ENCODE measurements around the gene NTF3. TPM values are rescaled to one million over a fixed set of nuclear protein-coding genes. Genes with fewer than 3 reads are reported as not detected.

NTF3 gene
- total RNA-seq, 1 experiment from 2014 or later, result not detected

DNA sequence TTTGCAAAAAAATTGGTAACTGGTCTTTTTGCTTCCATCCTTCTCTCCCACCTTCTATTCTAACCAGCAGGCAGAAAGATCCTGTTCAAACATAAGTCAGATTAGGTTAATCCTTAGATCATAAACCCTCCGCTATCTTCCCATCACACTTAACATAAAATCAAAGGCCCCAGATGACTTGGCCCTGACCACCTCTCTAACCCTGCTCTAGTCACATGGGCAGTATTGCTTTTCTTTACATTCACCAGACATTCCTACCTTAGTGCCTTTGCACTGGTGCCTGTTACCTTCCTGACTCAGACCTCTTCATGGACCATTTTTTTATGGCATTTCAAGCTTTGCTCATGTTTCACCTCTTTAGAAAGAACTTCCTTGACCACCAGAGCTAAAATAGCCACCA is 83.5 kb downstream of the NTF3 start:
- DNase-seq, result no peak
- no peak overlapping the region for H3K4me2 ChIP-seq (ENCODE audit: low read depth, low read length, poor library complexity, severe bottlenecking)
- H3K27me3 ChIP-seq (ENCODE audit: low read length), result no peaks in the 10 kb centered on the region
- no peaks in the 10 kb centered on the region for H3K79me2 ChIP-seq (ENCODE audit: low read length)
- H2AFZ ChIP-seq (ENCODE audit: low read length), result no peak overlapping the region
- H3K27ac ChIP-seq (ENCODE audit: low read length), result no peak overlapping the region
- no peaks in the 10 kb centered on the region for H4K20me1 ChIP-seq (ENCODE audit: insufficient read depth, low read depth, low read length)
- H3K9me2 ChIP-seq (replicated peaks; ENCODE audit: insufficient read depth, low read length), result no peaks in the 10 kb centered on the region
- no peak overlapping the region for H3K9ac ChIP-seq (ENCODE audit: low read length)
- H3K36me3 ChIP-seq (ENCODE audit: insufficient read depth, low read length), result no peaks in the 10 kb centered on the region
- H3K4me3 ChIP-seq (ENCODE audit: low read length), result no peak overlapping the region
- H3K9me3 ChIP-seq (ENCODE audit: low read length), result no peaks in the 10 kb centered on the region
- H3K4me1 ChIP-seq (ENCODE audit: low read length), result no peaks in the 10 kb centered on the region

DNA sequence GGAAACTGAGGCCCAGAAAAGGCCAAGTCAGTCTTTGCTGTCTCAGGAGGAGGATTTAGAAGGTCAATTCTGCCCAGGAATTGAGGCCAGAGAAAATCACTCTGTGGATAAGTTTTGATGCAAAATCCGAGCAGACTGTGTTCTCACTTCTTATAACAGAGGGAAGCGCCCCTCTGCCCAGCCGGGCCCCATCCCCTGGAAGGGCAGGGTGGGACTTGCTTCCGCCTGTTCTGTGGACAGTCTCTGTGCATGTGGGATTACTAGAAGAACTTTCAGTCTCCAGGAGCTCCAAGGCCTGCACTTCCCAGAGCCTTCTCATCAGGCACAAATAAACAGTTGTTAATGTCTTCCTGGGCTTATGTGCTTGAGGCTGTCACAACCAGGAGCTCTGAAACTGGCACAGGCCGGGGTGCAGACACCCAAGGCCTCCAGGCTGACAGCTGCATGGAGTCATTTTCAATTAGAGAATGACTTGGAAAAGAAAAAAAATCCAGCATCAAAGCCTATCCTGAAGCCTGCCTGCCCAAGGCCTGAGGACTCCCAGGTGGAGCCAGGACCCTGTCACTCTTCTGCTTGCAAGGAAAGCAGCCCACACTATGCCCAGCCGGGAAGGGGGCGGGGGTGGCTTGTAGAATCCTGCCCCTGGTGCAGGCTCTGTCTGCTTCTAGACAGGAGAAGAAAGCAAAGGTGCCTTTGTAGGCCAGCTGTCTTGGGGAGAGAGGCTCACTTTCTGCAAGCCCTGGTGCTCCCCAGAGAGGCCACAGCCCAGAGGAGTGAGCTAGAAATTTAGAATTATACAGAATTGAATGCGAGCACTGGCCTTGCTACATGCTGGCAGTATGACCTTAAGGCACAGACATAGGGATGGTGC is 84.7 kb downstream of the NTF3 start:
- Histone ChIP-seq H3K9ac (ENCODE audit: low read length) (no peak overlapping the region), H3K27me3 (ENCODE audit: low read length) (no peaks in the 10 kb centered on the region), H3K4me1 (ENCODE audit: low read length) (no peaks in the 10 kb centered on the region), H3K4me2 (ENCODE audit: low read depth, low read length, poor library complexity, severe bottlenecking) (no peak overlapping the region), H3K9me2 (replicated peaks; ENCODE audit: insufficient read depth, low read length) (no peaks in the 10 kb centered on the region), H3K9me3 (ENCODE audit: low read length) (no peaks in the 10 kb centered on the region), H2AFZ (ENCODE audit: low read length) (no peak overlapping the region), H3K79me2 (ENCODE audit: low read length) (no peaks in the 10 kb centered on the region), H3K27ac (ENCODE audit: low read length) (no peak overlapping the region), H3K36me3 (ENCODE audit: insufficient read depth, low read length) (no peaks in the 10 kb centered on the region), H4K20me1 (ENCODE audit: insufficient read depth, low read depth, low read length) (no peaks in the 10 kb centered on the region), H3K4me3 (ENCODE audit: low read length) (no peak overlapping the region)
- DNase-seq, result no peak

DNA sequence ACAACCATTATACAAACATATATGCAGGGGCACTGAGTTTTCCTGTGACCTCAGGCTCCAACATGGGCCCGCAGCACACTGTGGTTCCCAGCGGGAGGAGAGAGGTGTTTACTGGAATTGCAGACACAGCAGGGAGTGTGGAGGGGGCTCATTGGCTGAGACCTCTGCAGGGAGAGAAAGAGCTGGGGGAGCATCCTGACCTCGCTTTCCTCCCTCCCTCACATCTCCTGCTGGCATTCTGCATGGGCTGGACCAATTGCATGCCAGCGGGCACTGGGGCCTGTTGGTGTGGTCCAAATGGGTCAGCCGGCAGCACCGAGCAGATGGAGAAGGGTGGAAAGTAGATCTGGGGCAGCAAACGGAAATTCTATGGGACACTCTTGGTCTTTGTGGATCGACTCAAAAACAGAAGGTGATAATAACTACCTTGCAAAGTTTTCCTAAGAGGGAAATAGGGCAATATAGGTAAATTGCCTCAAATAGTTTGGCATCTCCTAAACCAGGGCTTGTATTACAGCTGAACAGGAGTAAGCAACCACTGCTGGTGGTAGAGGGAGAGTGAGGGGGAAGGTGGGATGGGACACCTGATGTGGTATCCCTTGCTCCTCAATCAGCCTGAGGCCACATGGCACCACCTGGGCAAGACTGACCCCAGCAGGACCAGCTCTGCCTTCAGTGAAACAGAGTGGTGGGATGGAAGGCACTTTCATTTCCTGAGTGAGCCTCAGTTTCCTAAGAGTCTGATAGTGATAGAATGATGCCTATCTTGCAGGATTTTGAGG is 86.9 kb downstream of the NTF3 start:
- H3K9ac ChIP-seq (ENCODE audit: low read length), result no peak overlapping the region
- H3K79me2 ChIP-seq (ENCODE audit: low read length), result no peaks in the 10 kb centered on the region
- H4K20me1 ChIP-seq (ENCODE audit: insufficient read depth, low read depth, low read length), result no peaks in the 10 kb centered on the region
- no peaks in the 10 kb centered on the region for H3K27me3 ChIP-seq (ENCODE audit: low read length)
- H3K4me1 ChIP-seq (ENCODE audit: low read length), result no peaks in the 10 kb centered on the region
- no peak overlapping the region for H3K27ac ChIP-seq (ENCODE audit: low read length)
- H3K9me3 ChIP-seq (ENCODE audit: low read length), result no peaks in the 10 kb centered on the region
- H3K4me3 ChIP-seq (ENCODE audit: low read length), result no peak overlapping the region
- H3K4me2 ChIP-seq (ENCODE audit: low read depth, low read length, poor library complexity, severe bottlenecking), result no peak overlapping the region
- no peak for DNase-seq
- H2AFZ ChIP-seq (ENCODE audit: low read length), result no peak overlapping the region
- H3K36me3 ChIP-seq (ENCODE audit: insufficient read depth, low read length), result no peaks in the 10 kb centered on the region
- H3K9me2 ChIP-seq (replicated peaks; ENCODE audit: insufficient read depth, low read length), result no peaks in the 10 kb centered on the region

DNA sequence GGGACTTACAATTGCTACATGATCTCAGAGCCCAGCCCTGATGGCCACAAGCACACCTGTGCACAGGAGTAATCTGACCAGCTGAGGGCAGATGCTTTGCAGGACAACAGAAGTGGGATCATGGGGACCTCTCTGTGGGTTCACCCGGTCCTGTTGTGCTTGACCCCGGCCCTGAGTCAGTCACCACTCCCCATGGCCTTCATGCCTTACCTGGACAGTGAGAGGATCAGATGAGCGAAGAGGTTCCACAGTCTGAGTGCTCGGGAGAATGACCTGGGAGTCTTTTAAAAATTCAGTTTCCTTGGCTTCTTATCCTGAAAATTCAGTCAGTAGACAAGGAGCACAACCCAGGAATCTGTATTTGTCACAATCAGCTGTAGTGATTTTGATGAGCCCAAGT is 88.1 kb downstream of the NTF3 start:
- H3K4me2 ChIP-seq (ENCODE audit: low read depth, low read length, poor library complexity, severe bottlenecking), result no peak overlapping the region

DNA sequence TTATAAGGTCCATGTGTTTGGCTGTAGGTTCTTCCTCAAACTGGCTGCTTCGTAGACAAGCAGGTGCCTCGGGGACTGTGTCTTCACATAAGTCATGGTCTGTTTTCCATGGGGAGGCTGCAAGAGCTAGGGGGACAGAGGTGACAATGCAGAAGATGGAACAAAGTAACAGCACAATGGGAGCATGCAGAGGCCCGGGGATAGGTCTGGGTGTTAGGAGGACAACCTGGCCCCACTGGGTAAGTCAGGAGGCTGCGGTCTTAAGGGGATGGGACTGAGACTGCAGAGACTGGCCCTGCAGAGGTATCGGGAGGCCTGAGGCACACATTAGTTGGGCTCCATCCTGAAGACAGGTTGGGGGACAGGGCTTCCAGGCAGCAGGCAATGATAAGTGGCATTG is 88.9 kb downstream of the NTF3 start:
- Histone ChIP-seq H3K9me3 (ENCODE audit: low read length) (no peaks in the 10 kb centered on the region), H3K27ac (ENCODE audit: low read length) (no peak overlapping the region), H3K36me3 (ENCODE audit: insufficient read depth, low read length) (no peaks in the 10 kb centered on the region), H3K79me2 (ENCODE audit: low read length) (no peaks in the 10 kb centered on the region), H4K20me1 (ENCODE audit: insufficient read depth, low read depth, low read length) (no peaks in the 10 kb centered on the region), H3K4me1 (ENCODE audit: low read length) (no peaks in the 10 kb centered on the region), H2AFZ (ENCODE audit: low read length) (no peak overlapping the region), H3K4me3 (ENCODE audit: low read length) (no peak overlapping the region), H3K27me3 (ENCODE audit: low read length) (no peaks in the 10 kb centered on the region), H3K4me2 (ENCODE audit: low read depth, low read length, poor library complexity, severe bottlenecking) (no peak overlapping the region), H3K9ac (ENCODE audit: low read length) (no peak overlapping the region), H3K9me2 (replicated peaks; ENCODE audit: insufficient read depth, low read length) (no peaks in the 10 kb centered on the region)
- no peak for DNase-seq

More for the DNA sequence above, 88.1 kb downstream of the NTF3 start:
- no peaks in the 10 kb centered on the region for H4K20me1 ChIP-seq (ENCODE audit: insufficient read depth, low read depth, low read length)
- no peak overlapping the region for H3K9ac ChIP-seq (ENCODE audit: low read length)
- H3K27ac ChIP-seq (ENCODE audit: low read length), result no peak overlapping the region
- H3K9me3 ChIP-seq (ENCODE audit: low read length), result no peaks in the 10 kb centered on the region
- no peak for DNase-seq
- H3K4me1 ChIP-seq (ENCODE audit: low read length), result no peaks in the 10 kb centered on the region
- no peaks in the 10 kb centered on the region for H3K9me2 ChIP-seq (replicated peaks; ENCODE audit: insufficient read depth, low read length)
- H2AFZ ChIP-seq (ENCODE audit: low read length), result no peak overlapping the region
- H3K79me2 ChIP-seq (ENCODE audit: low read length), result no peaks in the 10 kb centered on the region
- no peaks in the 10 kb centered on the region for H3K36me3 ChIP-seq (ENCODE audit: insufficient read depth, low read length)
- no peaks in the 10 kb centered on the region for H3K27me3 ChIP-seq (ENCODE audit: low read length)
- H3K4me3 ChIP-seq (ENCODE audit: low read length), result no peak overlapping the region

DNA sequence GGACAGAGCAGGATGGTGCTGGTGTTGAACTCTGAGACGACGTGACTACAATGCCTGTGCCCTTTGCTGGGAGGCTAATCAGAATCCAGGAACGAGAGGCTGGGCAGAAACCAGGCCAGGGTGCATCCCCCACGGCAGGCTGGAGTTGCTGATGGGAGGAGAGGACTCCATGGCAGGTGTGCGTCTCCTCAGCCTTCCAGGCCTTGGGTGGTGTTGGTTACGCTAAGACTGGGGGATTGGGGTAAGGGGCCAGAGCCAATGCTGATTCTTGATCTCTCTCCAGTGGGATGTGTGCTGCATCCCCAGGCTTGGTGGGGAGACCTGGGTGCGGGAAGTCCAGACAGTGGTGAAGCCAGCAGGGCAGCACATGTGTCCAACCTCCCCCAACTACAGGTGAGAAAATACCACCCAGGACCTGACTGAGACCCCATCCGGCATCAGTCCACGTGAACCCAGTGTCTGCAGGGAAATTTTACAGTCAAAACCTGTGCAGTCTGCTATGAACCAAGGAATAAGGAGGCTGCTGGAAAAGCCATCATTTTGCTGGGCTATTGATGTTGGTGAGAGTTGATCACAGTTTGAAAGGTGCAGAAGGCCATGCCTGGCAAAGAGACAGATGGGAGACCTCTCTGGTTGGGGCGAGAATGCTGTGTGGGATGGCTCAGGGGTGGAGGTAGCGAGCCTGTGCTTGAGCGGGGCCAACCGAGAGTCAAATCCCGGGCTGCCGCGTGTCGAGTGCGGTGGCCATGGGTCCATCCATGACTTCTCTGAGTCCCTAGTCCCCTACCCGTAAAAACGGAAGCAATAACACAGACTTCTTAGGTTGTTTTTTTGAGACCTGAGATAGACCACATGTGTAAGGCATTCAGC is 89.8 kb downstream of the NTF3 start:
- no peak for DNase-seq
- Histone ChIP-seq H3K4me2 (ENCODE audit: low read depth, low read length, poor library complexity, severe bottlenecking) (no peak overlapping the region), H3K9me3 (ENCODE audit: low read length) (no peaks in the 10 kb centered on the region), H2AFZ (ENCODE audit: low read length) (no peak overlapping the region), H3K36me3 (ENCODE audit: insufficient read depth, low read length) (no peaks in the 10 kb centered on the region), H3K9me2 (replicated peaks; ENCODE audit: insufficient read depth, low read length) (no peaks in the 10 kb centered on the region), H3K79me2 (ENCODE audit: low read length) (no peaks in the 10 kb centered on the region), H3K27ac (ENCODE audit: low read length) (no peak overlapping the region), H3K4me1 (ENCODE audit: low read length) (no peaks in the 10 kb centered on the region), H4K20me1 (ENCODE audit: insufficient read depth, low read depth, low read length) (no peaks in the 10 kb centered on the region), H3K4me3 (ENCODE audit: low read length) (no peak overlapping the region), H3K9ac (ENCODE audit: low read length) (no peak overlapping the region), H3K27me3 (ENCODE audit: low read length) (no peaks in the 10 kb centered on the region)

DNA sequence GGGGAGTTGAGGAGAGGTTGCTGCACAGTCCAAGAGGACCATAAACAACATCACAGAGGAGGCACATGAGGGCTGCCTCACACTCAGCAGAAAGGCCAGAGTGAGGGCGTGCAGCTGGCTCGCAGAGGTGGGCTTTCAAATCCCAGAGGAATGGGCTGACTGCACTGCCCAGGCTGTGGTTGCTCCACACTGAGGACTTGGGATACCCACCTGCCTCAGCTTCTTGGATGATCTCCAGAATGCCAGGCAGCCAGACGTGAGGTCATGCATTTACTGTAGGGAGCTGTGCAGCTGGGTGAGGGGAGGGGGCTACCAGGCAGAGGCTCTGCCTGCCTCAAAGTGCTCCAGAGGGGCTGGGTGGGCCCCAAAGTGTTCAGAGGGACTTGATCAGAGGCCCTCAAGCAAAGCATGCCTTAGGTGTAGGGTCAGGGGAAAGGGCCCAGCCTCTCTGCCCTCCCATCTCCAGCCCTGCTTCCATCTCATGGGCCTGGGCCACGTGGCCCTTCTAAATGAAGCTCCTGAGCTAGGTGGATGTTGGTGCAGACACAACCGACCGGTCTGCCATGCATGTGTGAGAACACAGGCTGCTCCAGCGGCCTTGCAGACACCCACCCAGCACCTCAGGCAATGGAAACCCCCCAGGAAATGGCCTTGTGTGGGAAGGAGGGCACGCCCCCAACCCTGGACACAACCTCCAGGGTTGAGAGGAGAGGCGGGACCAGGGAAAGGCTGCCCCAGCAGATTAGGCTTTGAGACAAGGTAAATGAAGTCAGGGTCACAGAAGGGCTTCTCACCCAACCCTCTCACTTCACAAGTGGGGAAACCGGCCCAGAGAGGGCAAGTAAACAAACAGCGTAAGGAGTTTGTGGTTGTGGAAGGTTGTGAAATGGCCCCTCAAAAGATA is 90.8 kb downstream of the NTF3 start:
- Histone ChIP-seq H3K4me2 (ENCODE audit: low read depth, low read length, poor library complexity, severe bottlenecking) (no peak overlapping the region), H3K27ac (ENCODE audit: low read length) (no peak overlapping the region), H2AFZ (ENCODE audit: low read length) (no peak overlapping the region), H3K9me2 (replicated peaks; ENCODE audit: insufficient read depth, low read length) (no peaks in the 10 kb centered on the region), H3K4me3 (ENCODE audit: low read length) (no peak overlapping the region), H3K4me1 (ENCODE audit: low read length) (no peaks in the 10 kb centered on the region), H3K27me3 (ENCODE audit: low read length) (no peaks in the 10 kb centered on the region), H3K79me2 (ENCODE audit: low read length) (no peaks in the 10 kb centered on the region), H4K20me1 (ENCODE audit: insufficient read depth, low read depth, low read length) (no peaks in the 10 kb centered on the region), H3K36me3 (ENCODE audit: insufficient read depth, low read length) (no peaks in the 10 kb centered on the region), H3K9me3 (ENCODE audit: low read length) (no peaks in the 10 kb centered on the region), H3K9ac (ENCODE audit: low read length) (no peak overlapping the region)
- DNase-seq, result no peak
